Activated gamma-delta T cell treated with anti-CD3 and anti-CD28 coated beads, Interleukin-2, amount 50 U/mL, for 16 hours (primary cell): ENCODE results near the gene TMEM63A.
"Not testable (repeated sequence)": the region's sequence is repeated elsewhere in the genome, so short reads cannot be mapped to it uniquely, and the experiment has no call there.

Experiments
- DNase-seq: peaks from one replicate; pipeline ENCODE4 v3.0.0-alpha.2; 2020; ENCODE audit warnings: low read depth

The TMEM63A gene

DNA sequence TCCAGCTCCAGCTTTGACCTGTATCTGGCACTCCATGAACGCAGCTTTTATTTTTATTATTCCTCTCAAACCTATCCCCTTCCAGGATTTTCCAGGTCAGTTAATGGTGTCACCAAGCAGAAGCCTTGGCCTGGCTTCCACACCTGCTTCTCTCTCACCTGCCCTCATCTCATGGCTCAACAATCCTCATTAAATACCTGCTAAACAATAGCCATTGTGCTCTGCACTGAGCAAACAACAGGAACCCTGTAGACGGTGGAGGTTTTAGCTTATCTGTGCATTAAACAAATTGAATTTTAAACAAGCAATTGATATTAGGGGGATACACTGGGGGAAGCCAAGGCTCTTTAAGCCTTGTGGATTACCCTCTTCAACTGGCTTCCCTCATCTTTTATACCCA is 26.6 kb upstream of the TMEM63A start:
- DNase-seq = no peak

GRCh38 chr1:225908013-225908640 is 25.9 kb upstream of the TMEM63A start:
- DNase-seq = no peak

DNA sequence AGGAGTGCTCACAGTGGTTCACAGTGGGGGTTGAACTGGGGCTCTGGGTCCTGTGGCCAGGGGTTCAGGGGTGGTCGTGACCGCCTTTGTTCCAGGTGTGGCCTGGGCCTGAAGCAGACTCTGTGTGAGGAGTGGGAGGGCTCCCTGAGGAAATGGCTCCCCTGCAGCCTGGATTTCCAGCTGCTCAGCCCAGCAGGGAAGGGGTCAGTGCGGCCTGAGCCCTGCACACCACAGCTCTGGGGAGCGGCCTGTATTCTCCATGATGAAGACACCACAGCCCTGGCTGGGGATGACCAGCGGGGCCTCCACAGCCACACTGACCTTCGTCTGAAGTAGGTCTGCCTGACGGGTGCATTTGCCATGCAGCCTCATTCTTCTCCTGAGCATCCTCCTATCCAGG is 25.2 kb upstream of the TMEM63A start:
- DNase-seq = no peak

- DNase-seq = no peak
Measured at GRCh38 chr1:225906467-225906866, 24.3 kb upstream of the TMEM63A start.

- DNase-seq = no peak
Measured at GRCh38 chr1:225903623-225904022, 21.4 kb upstream of the TMEM63A start.

DNA sequence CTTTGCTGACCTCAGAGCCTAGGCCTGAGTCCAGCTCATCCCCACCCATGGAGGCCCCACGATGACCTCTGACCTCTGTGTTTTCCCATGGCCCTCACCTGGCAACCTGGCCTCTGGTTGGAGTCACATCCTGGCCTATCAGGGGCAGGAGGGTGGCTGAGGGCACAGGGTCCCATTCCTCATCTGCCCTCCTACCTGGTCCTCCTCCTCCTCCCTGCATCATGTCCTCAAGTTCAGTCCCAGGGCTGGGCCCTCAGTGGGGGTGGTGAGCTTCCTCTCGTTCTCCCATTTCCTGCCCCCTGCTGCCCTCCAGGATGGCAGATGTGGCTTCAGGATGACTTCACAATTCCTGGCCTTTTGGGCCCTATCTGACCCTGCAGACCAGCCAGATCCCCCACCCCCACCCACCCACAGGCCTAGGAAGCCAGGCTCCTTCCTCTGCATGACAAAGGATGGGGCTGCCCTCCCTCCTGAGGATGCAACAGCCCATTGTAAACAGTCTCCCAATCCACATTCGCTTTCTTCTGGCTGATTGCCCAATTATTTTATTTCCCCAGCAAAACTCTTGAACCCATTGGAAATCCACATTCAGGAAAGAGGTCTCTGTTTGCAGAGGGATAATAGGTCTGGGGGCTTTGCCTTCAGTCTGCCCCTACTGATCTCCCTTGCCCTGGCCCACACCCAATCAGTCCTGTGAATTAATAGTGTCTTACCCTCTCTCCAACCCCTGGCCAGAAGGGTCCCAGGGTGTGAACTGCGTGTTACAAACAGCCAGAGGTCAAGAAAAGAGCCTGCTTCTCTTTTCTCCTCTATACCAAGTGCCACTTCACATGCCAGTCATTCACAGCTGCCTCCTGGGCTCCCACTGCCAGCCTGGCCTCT is 17.1 kb upstream of the TMEM63A start:
- DNase-seq = no peak

DNA sequence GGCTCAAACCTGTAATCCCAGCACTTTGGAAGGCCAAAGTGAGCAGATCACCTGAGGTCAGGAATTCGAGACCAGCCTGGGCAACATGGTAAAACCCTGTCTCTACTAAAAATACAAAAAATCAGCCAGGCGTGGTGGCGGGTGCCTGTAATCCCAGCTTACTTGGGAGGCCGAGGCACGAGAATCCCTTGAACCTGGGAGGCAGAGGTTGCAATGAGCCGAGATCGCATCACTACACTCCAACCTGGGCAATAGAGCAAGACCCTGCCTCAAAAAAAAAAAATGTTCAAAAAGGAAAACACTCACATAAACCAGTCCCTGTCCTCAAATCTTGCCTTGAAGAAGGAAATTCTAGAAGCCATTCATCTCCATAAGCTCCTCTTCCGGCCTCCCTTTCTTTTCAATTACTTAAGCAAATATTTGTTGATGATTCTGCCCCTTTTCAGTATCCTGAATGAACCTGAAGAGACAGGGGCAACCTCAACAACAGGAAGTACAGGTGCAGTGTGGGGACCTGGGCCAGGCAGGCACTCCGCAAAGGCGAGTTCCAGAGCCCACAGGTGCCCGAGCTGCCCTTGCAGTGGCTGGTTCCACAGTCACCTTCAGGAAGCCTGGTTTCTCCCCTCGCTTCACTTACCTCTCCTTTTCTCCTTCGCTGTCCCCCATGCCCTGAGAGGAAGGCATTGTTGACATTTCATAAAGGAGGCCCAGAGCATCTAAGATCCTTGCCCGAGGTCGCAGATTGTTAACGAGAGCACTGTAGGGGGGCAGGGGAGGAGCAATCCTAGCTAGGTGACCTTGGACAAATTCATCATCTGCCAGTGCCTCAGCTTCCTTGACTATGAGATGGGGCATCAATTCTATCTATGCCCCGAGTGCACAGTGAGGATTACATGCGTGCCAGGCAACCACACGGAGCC is 15.7 kb upstream of the TMEM63A start:
- DNase-seq = no peak

GRCh38 chr1:225896937-225897549 is 14.9 kb upstream of the TMEM63A start:
- DNase-seq = peak; percentile 62

DNA sequence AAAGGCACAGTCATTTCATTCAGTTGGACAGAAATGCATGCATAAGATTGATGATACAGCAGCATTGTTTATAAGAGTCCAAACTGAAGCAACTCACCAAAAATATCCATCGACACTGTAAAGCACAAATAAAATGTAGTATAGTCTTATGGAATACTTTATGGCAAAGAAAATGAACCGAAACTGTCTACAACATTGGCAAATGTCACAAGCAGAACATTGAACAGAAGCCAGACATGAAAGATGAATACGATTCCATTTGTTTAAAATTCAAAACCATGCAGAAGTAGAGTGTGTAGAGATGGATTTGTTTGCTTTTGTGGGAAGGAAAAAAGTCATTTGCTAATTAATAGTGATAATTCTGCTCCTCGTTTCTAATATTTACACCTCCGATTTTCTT is 14.3 kb upstream of the TMEM63A start:
- DNase-seq = no peak

DNA sequence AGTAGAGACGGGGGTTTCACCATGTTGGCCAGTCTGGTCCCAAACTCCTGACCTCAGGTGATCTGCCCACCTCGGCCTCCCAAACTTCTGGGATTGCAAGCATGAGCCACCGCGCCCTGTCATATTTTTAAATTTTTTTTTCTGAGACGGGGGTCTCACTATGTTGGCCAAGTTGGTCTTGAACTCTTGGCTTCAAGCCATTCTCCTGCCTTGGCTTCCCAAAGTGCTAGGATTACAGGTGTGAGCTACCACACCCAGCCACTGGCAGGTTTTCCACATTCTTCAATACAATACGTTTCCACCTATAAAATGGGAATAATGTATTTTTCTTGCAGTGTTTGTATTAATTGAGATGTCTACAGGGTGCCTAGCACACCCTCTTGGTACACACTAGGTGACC is 10.1 kb upstream of the TMEM63A start:
- no peak for DNase-seq

- no peak for DNase-seq
Measured at GRCh38 chr1:225891229-225891972, 9.2 kb upstream of the TMEM63A start.

GRCh38 chr1:225890346-225891228 is 8.4 kb upstream of the TMEM63A start:
- DNase-seq = no peak

DNA sequence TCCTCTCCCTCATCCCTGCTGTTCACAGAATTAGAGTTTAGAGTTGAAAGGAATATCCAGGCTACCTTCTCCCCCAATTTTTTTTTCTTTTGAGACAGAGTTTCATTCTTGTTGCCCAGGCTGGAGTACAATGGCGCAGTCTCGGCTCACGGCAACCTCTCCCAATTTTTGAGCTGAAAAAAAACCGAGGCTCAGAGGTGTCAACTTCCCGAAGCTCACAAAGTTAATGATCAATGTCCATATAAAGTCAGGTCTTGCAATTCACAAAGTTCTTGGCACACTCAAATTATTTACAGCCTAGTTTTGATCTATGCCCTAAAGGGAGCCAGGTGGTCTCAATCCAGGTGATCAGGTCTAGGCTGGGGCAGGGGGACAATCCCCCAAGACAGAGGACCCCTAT is 7.6 kb upstream of the TMEM63A start:
- no peak for DNase-seq

GRCh38 chr1:225888898-225889601 is 6.9 kb upstream of the TMEM63A start, which contains the start of gene LEFTY1:
Gene LEFTY1, minus strand, starts transcription at chr1:225889146. Its CDS starts 80 bp downstream, at chr1:225889066.
- DNase-seq = no peak

- DNase-seq = no peak
Measured at GRCh38 chr1:225888289-225888897, 6.2 kb upstream of the TMEM63A start.

GRCh38 chr1:225887554-225888288 is 5.5 kb upstream of the TMEM63A start:
- DNase-seq = not testable (repeated sequence)

DNA sequence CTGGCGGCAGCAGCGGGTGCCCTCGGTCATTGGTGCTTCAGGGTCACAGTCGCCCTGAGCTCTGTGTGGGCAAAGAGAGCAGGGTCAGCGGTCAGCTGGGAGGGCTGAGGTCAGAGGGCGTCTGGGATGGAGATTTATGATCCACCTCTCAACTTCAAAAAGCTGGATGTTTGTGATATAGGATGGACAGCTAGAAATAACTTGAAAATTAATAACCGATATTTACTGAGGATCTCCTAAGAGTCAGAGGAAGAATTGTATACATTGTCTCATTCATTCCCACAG is 4.8 kb upstream of the TMEM63A start:
- no peak for DNase-seq

- no peak for DNase-seq
Measured at GRCh38 chr1:225886159-225887029, 4.2 kb upstream of the TMEM63A start.
